ENCODE measurements around the gene CALML3.

CALML3 gene

GRCh38 chr10:5482016-5482415 lies 42.7 kb upstream of the CALML3 start:
- no peaks in the 10 kb centered on the region for H3K27me3 ChIP-seq (ENCODE audit: control insufficient read depth in 1 of 2, insufficient read depth in 2 of 2, low read length in 2 of 2)
- no peak overlapping the region for H3K4me3 ChIP-seq (ENCODE audit: low read length in 2 of 2)
- H3K9me3 ChIP-seq (ENCODE audit: control insufficient read depth in 2 of 2, low read length in 2 of 2): peaks cover 0 to 3% of the 10 kb centered on the region in 2 donors
- no peak overlapping the region for H3K9ac ChIP-seq (ENCODE audit: low read length in 2 of 2)
- H3K4me1 ChIP-seq (ENCODE audit: control insufficient read depth, insufficient read depth, low read length): no peaks in the 10 kb centered on the region
- no peak overlapping the region for H3K27ac ChIP-seq (ENCODE audit: low read length)
- no peaks in the 10 kb centered on the region for H3K36me3 ChIP-seq (ENCODE audit: control insufficient read depth in 2 of 2, insufficient read depth in 2 of 2, low read length in 2 of 2)

DNA sequence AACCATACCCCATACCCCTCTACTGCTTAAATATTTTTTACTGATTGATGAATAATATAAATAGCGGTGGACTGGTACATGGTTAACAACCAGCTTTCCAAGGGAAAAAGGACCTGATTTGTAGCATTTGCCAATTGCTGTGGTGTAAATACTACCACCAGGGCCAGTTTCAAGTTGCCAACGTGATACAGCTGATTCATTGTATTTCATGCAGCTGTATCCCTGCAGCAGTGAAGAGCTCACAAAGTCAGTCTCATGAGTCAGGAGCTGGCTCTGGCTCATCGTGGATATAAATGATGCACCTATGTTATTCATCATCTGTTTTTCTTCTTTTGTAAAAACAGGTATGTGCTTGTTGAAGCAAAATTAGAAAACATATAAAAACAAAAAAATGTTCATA lies 40.6 kb upstream of the CALML3 start:
- no peak overlapping the region for H3K27ac ChIP-seq (ENCODE audit: low read length)
- H3K4me1 ChIP-seq (ENCODE audit: control insufficient read depth, insufficient read depth, low read length): no peaks in the 10 kb centered on the region
- H3K9ac ChIP-seq (ENCODE audit: low read length in 2 of 2): no peak overlapping the region
- peaks cover 0 to 3% of the 10 kb centered on the region in 2 donors for H3K9me3 ChIP-seq (ENCODE audit: control insufficient read depth in 2 of 2, low read length in 2 of 2)
- no peak overlapping the region for H3K4me3 ChIP-seq (ENCODE audit: low read length in 2 of 2)
- H3K27me3 ChIP-seq (ENCODE audit: control insufficient read depth in 1 of 2, insufficient read depth in 2 of 2, low read length in 2 of 2): no peaks in the 10 kb centered on the region
- H3K36me3 ChIP-seq (ENCODE audit: control insufficient read depth in 2 of 2, insufficient read depth in 2 of 2, low read length in 2 of 2): no peaks in the 10 kb centered on the region

DNA sequence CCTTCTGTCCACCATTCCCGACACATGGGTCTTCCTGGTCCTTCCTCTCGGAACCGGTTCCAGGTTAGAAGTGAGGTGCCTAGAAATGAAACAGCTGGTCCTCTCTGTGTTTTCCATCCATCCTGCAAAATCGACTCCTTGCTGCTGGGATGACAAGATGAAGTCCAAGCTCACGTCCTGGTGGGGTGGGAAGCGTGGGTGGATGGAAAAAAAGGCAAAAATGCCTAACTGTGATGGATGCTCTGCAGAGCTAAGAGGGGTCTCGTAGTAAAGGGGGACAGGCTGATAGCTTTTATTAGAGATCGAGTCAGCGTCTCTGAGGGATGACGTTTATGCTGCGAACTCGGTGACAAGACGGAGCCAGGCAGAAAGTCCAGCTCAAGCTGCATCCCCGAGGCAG lies 39.5 kb upstream of the CALML3 start:
- Histone ChIP-seq H3K9me3 (ENCODE audit: control insufficient read depth in 2 of 2, low read length in 2 of 2) (peaks cover 0 to 3% of the 10 kb centered on the region in 2 donors), H3K27me3 (ENCODE audit: control insufficient read depth in 1 of 2, insufficient read depth in 2 of 2, low read length in 2 of 2) (no peaks in the 10 kb centered on the region), H3K4me1 (ENCODE audit: control insufficient read depth, insufficient read depth, low read length) (no peaks in the 10 kb centered on the region), H3K27ac (ENCODE audit: low read length) (no peak overlapping the region), H3K36me3 (ENCODE audit: control insufficient read depth in 2 of 2, insufficient read depth in 2 of 2, low read length in 2 of 2) (no peaks in the 10 kb centered on the region), H3K4me3 (ENCODE audit: low read length in 2 of 2) (no peak overlapping the region), H3K9ac (ENCODE audit: low read length in 2 of 2) (no peak overlapping the region)

GRCh38 chr10:5485948-5486852 lies 38.6 kb upstream of the CALML3 start:
- H3K27me3 ChIP-seq (ENCODE audit: control insufficient read depth in 1 of 2, insufficient read depth in 2 of 2, low read length in 2 of 2): no peaks in the 10 kb centered on the region
- no peak overlapping the region for H3K4me3 ChIP-seq (ENCODE audit: low read length in 2 of 2)
- no peak overlapping the region for H3K9ac ChIP-seq (ENCODE audit: low read length in 2 of 2)
- H3K36me3 ChIP-seq (ENCODE audit: control insufficient read depth in 2 of 2, insufficient read depth in 2 of 2, low read length in 2 of 2): no peaks in the 10 kb centered on the region
- H3K9me3 ChIP-seq (ENCODE audit: control insufficient read depth in 2 of 2, low read length in 2 of 2): peaks cover 0 to 3% of the 10 kb centered on the region in 2 donors
- no peaks in the 10 kb centered on the region for H3K4me1 ChIP-seq (ENCODE audit: control insufficient read depth, insufficient read depth, low read length)
- no peak overlapping the region for H3K27ac ChIP-seq (ENCODE audit: low read length)

- Histone ChIP-seq H3K27me3 (ENCODE audit: control insufficient read depth in 1 of 2, insufficient read depth in 2 of 2, low read length in 2 of 2) (no peaks in the 10 kb centered on the region), H3K4me1 (ENCODE audit: control insufficient read depth, insufficient read depth, low read length) (no peaks in the 10 kb centered on the region), H3K4me3 (ENCODE audit: low read length in 2 of 2) (no peak overlapping the region), H3K36me3 (ENCODE audit: control insufficient read depth in 2 of 2, insufficient read depth in 2 of 2, low read length in 2 of 2) (no peaks in the 10 kb centered on the region), H3K27ac (ENCODE audit: low read length) (no peak overlapping the region), H3K9me3 (ENCODE audit: control insufficient read depth in 2 of 2, low read length in 2 of 2) (peaks cover 0 to 3% of the 10 kb centered on the region in 2 donors), H3K9ac (ENCODE audit: low read length in 2 of 2) (no peak overlapping the region)
Observed at GRCh38 chr10:5486853-5487235, 37.9 kb upstream of the CALML3 start.

DNA sequence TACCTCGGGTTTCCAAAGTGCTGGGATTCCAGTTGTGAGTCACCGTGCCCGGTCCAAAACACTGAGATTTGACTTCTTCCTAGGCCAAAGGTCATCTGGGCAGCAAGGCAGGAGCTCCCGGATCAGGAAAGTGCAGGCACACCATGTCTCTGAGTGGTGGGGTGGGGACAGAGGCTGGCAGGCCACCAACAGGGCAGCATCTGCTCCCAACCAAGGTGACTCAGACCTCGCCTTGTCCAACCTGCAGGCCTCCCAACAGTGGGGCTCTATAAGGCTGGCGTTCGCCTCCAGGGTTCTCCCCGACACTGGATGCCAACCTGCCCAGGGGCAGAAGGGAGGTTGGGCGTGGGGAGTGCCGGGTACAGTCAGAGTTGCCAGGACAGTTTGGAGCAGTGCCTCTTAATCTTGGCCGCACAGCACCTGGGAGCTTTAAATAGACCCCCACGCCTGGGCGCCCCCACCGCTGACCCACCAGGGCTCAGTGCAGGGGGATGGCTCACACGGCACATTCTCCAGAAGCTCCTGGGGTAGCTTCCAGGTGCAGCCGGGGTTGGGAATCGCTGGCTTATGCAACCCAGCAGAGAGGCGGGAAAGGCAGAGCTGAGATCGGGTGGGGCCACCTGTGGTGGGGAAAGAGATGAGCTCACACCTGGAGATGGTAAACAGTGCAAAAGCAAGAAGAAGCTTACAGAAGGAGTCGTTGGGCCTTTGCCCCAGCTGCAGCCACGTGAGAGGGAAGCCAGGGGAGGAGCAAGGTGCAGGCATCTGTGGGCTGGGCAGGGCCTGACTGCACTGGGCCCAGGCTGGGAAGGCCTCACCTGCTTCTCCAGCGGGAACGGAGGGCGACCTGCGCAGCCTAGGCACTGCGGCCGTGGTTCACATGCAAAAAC lies 36.2 kb upstream of the CALML3 start:
- H3K9me3 ChIP-seq (ENCODE audit: control insufficient read depth in 2 of 2, low read length in 2 of 2): peaks cover 3 to 5% of the 10 kb centered on the region in 2 donors
- H3K4me3 ChIP-seq (ENCODE audit: low read length in 2 of 2): no peak overlapping the region
- no peak overlapping the region for H3K9ac ChIP-seq (ENCODE audit: low read length in 2 of 2)
- no peak overlapping the region for H3K27ac ChIP-seq (ENCODE audit: low read length)
- H3K36me3 ChIP-seq (ENCODE audit: control insufficient read depth in 2 of 2, insufficient read depth in 2 of 2, low read length in 2 of 2): no peaks in the 10 kb centered on the region
- no peaks in the 10 kb centered on the region for H3K27me3 ChIP-seq (ENCODE audit: control insufficient read depth in 1 of 2, insufficient read depth in 2 of 2, low read length in 2 of 2)
- no peaks in the 10 kb centered on the region for H3K4me1 ChIP-seq (ENCODE audit: control insufficient read depth, insufficient read depth, low read length)

DNA sequence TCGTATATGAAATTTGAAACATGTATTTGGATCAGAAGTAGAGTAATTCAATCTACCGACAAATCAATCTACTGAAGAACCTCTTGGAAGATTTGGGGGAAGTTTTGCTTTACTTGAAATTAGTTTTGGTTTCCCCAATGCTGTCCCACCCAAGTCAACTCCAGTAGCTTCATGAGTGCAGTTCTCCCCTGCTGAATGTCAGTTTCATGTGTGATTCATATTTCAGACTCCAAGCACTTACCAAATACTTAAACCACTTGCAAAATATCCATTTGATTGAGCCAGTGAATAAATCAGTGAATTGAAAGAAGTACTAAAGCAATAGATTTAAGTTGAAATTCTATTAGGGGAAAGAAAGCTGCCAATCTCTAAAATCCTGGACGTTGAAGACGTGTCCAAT lies 34.7 kb upstream of the CALML3 start:
- Histone ChIP-seq H3K9ac (ENCODE audit: low read length in 2 of 2) (no peak overlapping the region), H3K36me3 (ENCODE audit: control insufficient read depth in 2 of 2, insufficient read depth in 2 of 2, low read length in 2 of 2) (no peaks in the 10 kb centered on the region), H3K27me3 (ENCODE audit: control insufficient read depth in 1 of 2, insufficient read depth in 2 of 2, low read length in 2 of 2) (no peaks in the 10 kb centered on the region), H3K4me3 (ENCODE audit: low read length in 2 of 2) (no peak overlapping the region), H3K9me3 (ENCODE audit: control insufficient read depth in 2 of 2, low read length in 2 of 2) (peaks cover 0 to 5% of the 10 kb centered on the region in 2 donors), H3K4me1 (ENCODE audit: control insufficient read depth, insufficient read depth, low read length) (no peaks in the 10 kb centered on the region), H3K27ac (ENCODE audit: low read length) (no peak overlapping the region)

GRCh38 chr10:5490698-5491464 lies 33.9 kb upstream of the CALML3 start:
- H3K27ac ChIP-seq (ENCODE audit: low read length): no peak overlapping the region
- no peak overlapping the region for H3K9ac ChIP-seq (ENCODE audit: low read length in 2 of 2)
- H3K36me3 ChIP-seq (ENCODE audit: control insufficient read depth in 2 of 2, insufficient read depth in 2 of 2, low read length in 2 of 2): no peaks in the 10 kb centered on the region
- H3K9me3 ChIP-seq (ENCODE audit: control insufficient read depth in 2 of 2, low read length in 2 of 2): peaks cover 0 to 5% of the 10 kb centered on the region in 2 donors
- no peaks in the 10 kb centered on the region for H3K27me3 ChIP-seq (ENCODE audit: control insufficient read depth in 1 of 2, insufficient read depth in 2 of 2, low read length in 2 of 2)
- no peaks in the 10 kb centered on the region for H3K4me1 ChIP-seq (ENCODE audit: control insufficient read depth, insufficient read depth, low read length)
- no peak overlapping the region for H3K4me3 ChIP-seq (ENCODE audit: low read length in 2 of 2)

- Histone ChIP-seq H3K9ac (ENCODE audit: low read length in 2 of 2) (no peak overlapping the region), H3K4me1 (ENCODE audit: control insufficient read depth, insufficient read depth, low read length) (no peaks in the 10 kb centered on the region), H3K9me3 (ENCODE audit: control insufficient read depth in 2 of 2, low read length in 2 of 2) (peaks cover 0 to 5% of the 10 kb centered on the region in 2 donors), H3K27me3 (ENCODE audit: control insufficient read depth in 1 of 2, insufficient read depth in 2 of 2, low read length in 2 of 2) (no peaks in the 10 kb centered on the region), H3K4me3 (ENCODE audit: low read length in 2 of 2) (no peak overlapping the region), H3K36me3 (ENCODE audit: control insufficient read depth in 2 of 2, insufficient read depth in 2 of 2, low read length in 2 of 2) (no peaks in the 10 kb centered on the region), H3K27ac (ENCODE audit: low read length) (no peak overlapping the region)
Observed at GRCh38 chr10:5491477-5491876, 33.3 kb upstream of the CALML3 start.

- Histone ChIP-seq H3K27me3 (ENCODE audit: control insufficient read depth in 1 of 2, insufficient read depth in 2 of 2, low read length in 2 of 2) (no peaks in the 10 kb centered on the region), H3K9me3 (ENCODE audit: control insufficient read depth in 2 of 2, low read length in 2 of 2) (peaks cover 0 to 5% of the 10 kb centered on the region in 2 donors), H3K4me3 (ENCODE audit: low read length in 2 of 2) (no peak overlapping the region), H3K27ac (ENCODE audit: low read length) (no peak overlapping the region), H3K4me1 (ENCODE audit: control insufficient read depth, insufficient read depth, low read length) (no peaks in the 10 kb centered on the region), H3K9ac (ENCODE audit: low read length in 2 of 2) (no peak overlapping the region), H3K36me3 (ENCODE audit: control insufficient read depth in 2 of 2, insufficient read depth in 2 of 2, low read length in 2 of 2) (no peaks in the 10 kb centered on the region)
Observed at GRCh38 chr10:5492322-5492855, 32.4 kb upstream of the CALML3 start.
